Breast epithelium (tissue), 3 donors: ENCODE measurements around the gene ZNF22.

Experiments
- CTCF ChIP-seq, 3 donors: fragments of 450-650 bp; IDR thresholded peaks; one replicate each; pipeline ENCODE4 v1.5.1; 2016 to 2017; ENCODE audit warnings: antibody characterized with exemption in 3 of 3, mild to moderate bottlenecking in 3 of 3, moderate library complexity in 3 of 3
- POLR2A ChIP-seq: fragments of 450-650 bp; IDR thresholded peaks from one replicate; pipeline ENCODE4 v1.6.1; 2016; ENCODE audit warnings: antibody characterized with exemption, mild to moderate bottlenecking, moderate library complexity
- POLR2AphosphoS5 ChIP-seq, 3 donors: sonication (generic); formaldehyde crosslinking; IDR thresholded peaks; one replicate each; pipeline ENCODE4 v1.6.1; 2017; ENCODE audit warnings: antibody characterized with exemption in 3 of 3

GRCh38 chr10:45006276-45007030, 5.7 kb downstream of the ZNF22 start:
- no peak for TF ChIP-seq CTCF (IDR thresholded peaks at IDR 0.05)
- no peak for TF ChIP-seq POLR2AphosphoS5 (IDR thresholded peaks at IDR 0.05)
- no peak for TF ChIP-seq POLR2A
